Right lobe of liver (tissue), 4 donors: ENCODE data around the gene PTGR1.

Experiments used
- CTCF ChIP-seq, 4 donors: fragments of 200-600 bp in 3 of 4; fragments of 450-650 bp in 1 of 4; IDR thresholded peaks; one replicate each; pipeline versions ENCODE4 v1.5.1 to v1.8.0; 2016 to 2022; ENCODE audit warnings: antibody characterized with exemption in 4 of 4, mild to moderate bottlenecking in 2 of 4
- POLR2A ChIP-seq: fragments of 450-650 bp; IDR thresholded peaks from one replicate; pipeline ENCODE4 v1.6.1; 2017; ENCODE audit warnings: antibody characterized with exemption, mild to moderate bottlenecking
- donor health status: DM: no; HTN: no; CAD: no.
- donor health status: DM: no; HTN: no; CAD: no.
- donor health status: DM: no; HTN: yes; CAD: no.

DNA sequence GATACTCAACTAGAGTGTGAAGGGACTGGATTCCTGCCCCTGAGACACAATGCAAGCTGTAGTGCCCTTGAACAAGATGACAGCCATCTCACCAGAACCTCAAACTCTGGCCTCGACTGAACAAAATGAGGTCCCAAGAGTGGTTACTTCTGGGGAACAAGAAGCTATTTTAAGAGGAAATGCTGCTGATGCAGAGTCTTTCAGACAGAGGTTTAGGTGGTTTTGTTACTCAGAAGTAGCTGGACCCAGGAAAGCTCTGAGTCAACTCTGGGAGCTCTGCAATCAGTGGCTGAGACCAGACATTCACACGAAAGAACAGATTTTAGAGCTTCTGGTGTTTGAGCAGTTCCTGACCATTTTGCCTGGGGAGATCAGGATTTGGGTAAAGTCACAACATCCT lies 72.1 kb downstream of the PTGR1 start:
- no peak for TF ChIP-seq POLR2A
- no peak for TF ChIP-seq CTCF (IDR thresholded peaks at IDR 0.05)
